ENCODE results near the gene P2RY4.
"Not testable (repeated sequence)": the region's sequence is repeated elsewhere in the genome, so short reads cannot be mapped to it uniquely, and the experiment has no call there.

The P2RY4 gene

GRCh38 chrX:70260104-70260503 lies at the start of gene P2RY4:
P2RY4 (minus strand) TSS chrX:70260204; CDS start chrX:70259624, 580 bp downstream.
- no peak for DNase-seq (ENCODE audit: low spot score)

GRCh38 chrX:70301716-70302115 lies 41.7 kb upstream of the P2RY4 start:
- no peak for DNase-seq (ENCODE audit: low spot score)

- no peak for DNase-seq (ENCODE audit: low spot score)
Measured at GRCh38 chrX:70293621-70294020, 33.6 kb upstream of the P2RY4 start.

- DNase-seq (ENCODE audit: low spot score) = no peak
Measured at GRCh38 chrX:70292788-70293187, 32.8 kb upstream of the P2RY4 start.

GRCh38 chrX:70289793-70290770 lies 30.1 kb upstream of the P2RY4 start, which contains the start of the genes KIF4A and PDZD11:
KIF4A (plus strand) TSS chrX:70290104; CDS start chrX:70290459, 355 bp downstream.
PDZD11 (minus strand) TSS chrX:70289927; CDS start chrX:70289341, 586 bp downstream.
- peak; percentile 77 for DNase-seq (ENCODE audit: low spot score)

- no peak for DNase-seq (ENCODE audit: low spot score)
Measured at GRCh38 chrX:70289168-70289792, 29.3 kb upstream of the P2RY4 start.

GRCh38 chrX:70281951-70282350 lies 21.9 kb upstream of the P2RY4 start, which contains the start of gene RAB41:
RAB41 (plus strand) TSS chrX:70282172; CDS start chrX:70282218, 46 bp downstream.
- DNase-seq (ENCODE audit: low spot score) = no peak

GRCh38 chrX:70280573-70280972 lies 20.6 kb upstream of the P2RY4 start:
- no peak for DNase-seq (ENCODE audit: low spot score)

GRCh38 chrX:70279081-70279480 lies 19.1 kb upstream of the P2RY4 start:
- no peak for DNase-seq (ENCODE audit: low spot score)

- DNase-seq (ENCODE audit: low spot score) = not testable (repeated sequence)
Measured at GRCh38 chrX:70274029-70274428, 14.0 kb upstream of the P2RY4 start.

- DNase-seq (ENCODE audit: low spot score) = no peak
Measured at GRCh38 chrX:70268034-70268433, 8.0 kb upstream of the P2RY4 start, which contains the start of gene ARR3. ARR3 (plus strand) TSS chrX:70268334; CDS start chrX:70269386, 1,052 bp downstream.

- no peak for DNase-seq (ENCODE audit: low spot score)
Measured at GRCh38 chrX:70264784-70265183, 4.8 kb upstream of the P2RY4 start.

- DNase-seq (ENCODE audit: low spot score) = no peak
Measured at GRCh38 chrX:70262952-70263567, 3.1 kb upstream of the P2RY4 start.

- no peak for DNase-seq (ENCODE audit: low spot score)
Measured at GRCh38 chrX:70257423-70258288, 2.3 kb downstream of the P2RY4 start.

- no peak for DNase-seq (ENCODE audit: low spot score)
Measured at GRCh38 chrX:70255452-70255851, 4.6 kb downstream of the P2RY4 start.

- no peak for DNase-seq (ENCODE audit: low spot score)
Measured at GRCh38 chrX:70254909-70255308, 5.1 kb downstream of the P2RY4 start.

GRCh38 chrX:70254063-70254400 lies 6.0 kb downstream of the P2RY4 start:
- DNase-seq (ENCODE audit: low spot score) = no peak

- DNase-seq (ENCODE audit: low spot score) = no peak
Measured at GRCh38 chrX:70253377-70254062, 6.5 kb downstream of the P2RY4 start.

GRCh38 chrX:70252491-70252890 lies 7.5 kb downstream of the P2RY4 start:
- no peak for DNase-seq (ENCODE audit: low spot score)

GRCh38 chrX:70247252-70247651 lies 12.8 kb downstream of the P2RY4 start:
- DNase-seq (ENCODE audit: low spot score) = no peak

- no peak for DNase-seq (ENCODE audit: low spot score)
Measured at GRCh38 chrX:70244881-70245280, 15.1 kb downstream of the P2RY4 start.
